Neuronal stem cell (in vitro differentiated cells): ENCODE data around the gene SUN5.
A peak's percentile ranks its signal among the peaks of the same experiment; 100 is the strongest.
"Not testable (repeated sequence)": the region's sequence is repeated elsewhere in the genome, so short reads cannot be mapped to it uniquely, and the experiment has no call there.

Source experiments
- DNase-seq: peaks from one replicate; pipeline ENCODE4 v3.0.0-alpha.2; 2013; ENCODE audit warnings: low spot score
- H2AFZ ChIP-seq: one replicate; pipeline ENCODE4 v1.6.1; 2013; ENCODE audit warnings: mild to moderate bottlenecking, low read length, inconsistent platforms
- H2AK5ac ChIP-seq: 2 replicates; pipeline ENCODE4 v1.6.1; 2013; ENCODE audit warnings: low read depth, mild to moderate bottlenecking, inconsistent platforms, low read length, moderate library complexity, mixed read lengths
- H2BK120ac ChIP-seq: 2 replicates; pipeline ENCODE4 v1.6.1; 2013; ENCODE audit warnings: low read depth, mild to moderate bottlenecking, inconsistent platforms, low read length, moderate library complexity, mixed read lengths
- H2BK12ac ChIP-seq: one replicate; pipeline ENCODE4 v1.6.1; 2013; ENCODE audit warnings: low read length, inconsistent platforms
- H2BK15ac ChIP-seq: 2 replicates; pipeline ENCODE4 v1.6.1; 2013; ENCODE audit warnings: mild to moderate bottlenecking, low read length, inconsistent platforms, mixed read lengths
- H2BK5ac ChIP-seq: one replicate; pipeline ENCODE4 v1.6.1; 2013; ENCODE audit warnings: inconsistent platforms, mild to moderate bottlenecking, low read length, moderate library complexity
- H3K14ac ChIP-seq: one replicate; pipeline ENCODE4 v1.6.1; 2013; ENCODE audit warnings: low read length, inconsistent platforms
- H3K18ac ChIP-seq: 2 replicates; pipeline ENCODE4 v1.6.1; 2013; ENCODE audit warnings: low read length, inconsistent platforms
- H3K23ac ChIP-seq: 2 replicates; pipeline ENCODE4 v1.6.1; 2013; ENCODE audit warnings: low read depth, mild to moderate bottlenecking, mixed read lengths, low read length, inconsistent platforms; ENCODE audit not compliant: poor library complexity
- H3K27ac ChIP-seq: replicated peaks from 3 replicates; pipeline ENCODE4 v1.5.1; 2013; ENCODE audit warnings: low read length, inconsistent platforms
- H3K27me3 ChIP-seq, 3 experiments: 2 replicates each; pipeline ENCODE4 v1.6.1; 2013; ENCODE audit warnings: low read length in 3 of 3, mild to moderate bottlenecking in 2 of 3, inconsistent platforms in 1 of 3, low read depth in 1 of 3, mixed read lengths in 1 of 3, moderate library complexity in 1 of 3; ENCODE audit not compliant: control insufficient read depth in 3 of 3, insufficient read depth in 3 of 3
- H3K36me3 ChIP-seq, 2 donors: replicated peaks in 1 of 2; 2 replicates each; pipeline ENCODE4 v1.6.1; 2013; ENCODE audit warnings: low read length in 2 of 2; ENCODE audit not compliant: control insufficient read depth in 2 of 2, insufficient read depth in 2 of 2
- H3K4ac ChIP-seq: 2 replicates; pipeline ENCODE4 v1.6.1; 2013; ENCODE audit warnings: inconsistent platforms, mild to moderate bottlenecking, low read length, moderate library complexity
- H3K4me1 ChIP-seq, 2 donors: 1 replicate in 1 of 2; 2 replicates in 1 of 2; pipeline ENCODE4 v1.6.1; 2013; ENCODE audit warnings: low read length in 2 of 2, low read depth in 1 of 2; ENCODE audit not compliant: control insufficient read depth in 2 of 2, insufficient read depth in 1 of 2
- H3K4me2 ChIP-seq: one replicate; pipeline ENCODE4 v1.6.1; 2013; ENCODE audit warnings: mild to moderate bottlenecking, low read length, inconsistent platforms; ENCODE audit not compliant: insufficient read depth, poor library complexity, severe bottlenecking
- H3K4me3 ChIP-seq, 2 donors: 2 replicates each; pipeline ENCODE4 v1.5.1; 2013; ENCODE audit warnings: low read length in 2 of 2, mild to moderate bottlenecking in 2 of 2, inconsistent platforms in 1 of 2, moderate library complexity in 1 of 2
- H3K79me1 ChIP-seq: one replicate; pipeline ENCODE4 v1.6.1; 2013; ENCODE audit warnings: low read depth, mild to moderate bottlenecking, inconsistent platforms, low read length, moderate library complexity
- H3K9ac ChIP-seq: one replicate; pipeline ENCODE4 v1.6.1; 2013; ENCODE audit warnings: mild to moderate bottlenecking, low read depth, low read length, inconsistent platforms; ENCODE audit not compliant: poor library complexity
- H3K9me3 ChIP-seq, 2 donors: replicated peaks in 1 of 2; 2 replicates each; pipeline versions ENCODE3 to v1.6.1; 2013; ENCODE audit warnings: low read length in 2 of 2, mild to moderate bottlenecking in 2 of 2, inconsistent platforms in 1 of 2, low read depth in 1 of 2, mixed read lengths in 1 of 2, moderate library complexity in 1 of 2; ENCODE audit not compliant: control insufficient read depth in 2 of 2, insufficient read depth in 1 of 2
- H4K8ac ChIP-seq: one replicate; pipeline ENCODE4 v1.6.1; 2013; ENCODE audit warnings: low read depth, mild to moderate bottlenecking, inconsistent platforms, low read length, moderate library complexity
- H4K91ac ChIP-seq: one replicate; pipeline ENCODE4 v1.6.1; 2013; ENCODE audit warnings: low read length, low read depth, mild to moderate bottlenecking, inconsistent platforms; ENCODE audit not compliant: poor library complexity
- WGBS, 2 donors: extraction: QIAGEN DNeasy Blood & Tissue Kit; methylation state at CpG; one replicate each; pipeline ENCODE4 v1.1.7; 2013; ENCODE audit warnings: missing lambda C conversion rate in 2 of 2, mixed read lengths in 1 of 2; ENCODE audit not compliant: insufficient read length in 2 of 2, insufficient replicate concordance in 1 of 2; ENCODE audit errors: extremely low coverage in 2 of 2; 5-methylcytosine and 5-hydroxymethylcytosine counted together

The SUN5 gene

DNA sequence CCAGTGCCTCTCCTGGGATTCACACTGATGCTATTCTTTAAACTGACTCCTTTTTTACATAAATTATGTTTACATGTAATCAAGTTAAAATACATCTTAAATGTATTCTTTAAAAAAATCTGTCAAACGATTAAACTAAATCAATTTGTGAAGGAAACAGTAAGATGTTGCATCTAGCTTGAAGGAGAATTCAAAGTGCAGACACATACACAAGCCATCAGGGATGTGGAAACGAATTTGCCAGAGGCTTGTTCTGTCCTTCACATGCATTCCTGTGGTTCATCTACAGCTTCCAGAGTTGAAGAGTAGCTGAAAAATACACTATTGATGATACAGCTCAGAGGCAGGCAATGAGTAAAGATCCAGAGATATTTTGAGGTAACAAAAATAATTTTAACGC is 42.2 kb upstream of the SUN5 start:
- Histone ChIP-seq H3K27me3 (no peaks in the 10 kb centered on the region), H3K79me1 (no peaks in the 10 kb centered on the region), H3K14ac (no peak overlapping the region), H3K4me2 (no peak overlapping the region), H2BK120ac (no peak overlapping the region), H3K27ac (no peak overlapping the region), H3K4me3 (no peak overlapping the region), H3K4ac (no peak overlapping the region), H3K36me3 (no peaks in the 10 kb centered on the region), H4K8ac (no peak overlapping the region), H4K91ac (no peak overlapping the region), H3K23ac (no peak overlapping the region), H2BK15ac (no peak overlapping the region), H2AK5ac (no peak overlapping the region), H3K4me1 (no peaks in the 10 kb centered on the region), H2BK5ac (no peak overlapping the region), H3K9me3 (peaks cover 0 to 5% of the 10 kb centered on the region in 2 donors), H3K18ac (no peak overlapping the region), H2BK12ac (no peak overlapping the region), H2AFZ (no peak overlapping the region), H3K9ac (no peak overlapping the region)
- DNase-seq = no peak
- no CpG with 5 or more reads among the region's 3 CpGs for WGBS, 2 donors

DNA sequence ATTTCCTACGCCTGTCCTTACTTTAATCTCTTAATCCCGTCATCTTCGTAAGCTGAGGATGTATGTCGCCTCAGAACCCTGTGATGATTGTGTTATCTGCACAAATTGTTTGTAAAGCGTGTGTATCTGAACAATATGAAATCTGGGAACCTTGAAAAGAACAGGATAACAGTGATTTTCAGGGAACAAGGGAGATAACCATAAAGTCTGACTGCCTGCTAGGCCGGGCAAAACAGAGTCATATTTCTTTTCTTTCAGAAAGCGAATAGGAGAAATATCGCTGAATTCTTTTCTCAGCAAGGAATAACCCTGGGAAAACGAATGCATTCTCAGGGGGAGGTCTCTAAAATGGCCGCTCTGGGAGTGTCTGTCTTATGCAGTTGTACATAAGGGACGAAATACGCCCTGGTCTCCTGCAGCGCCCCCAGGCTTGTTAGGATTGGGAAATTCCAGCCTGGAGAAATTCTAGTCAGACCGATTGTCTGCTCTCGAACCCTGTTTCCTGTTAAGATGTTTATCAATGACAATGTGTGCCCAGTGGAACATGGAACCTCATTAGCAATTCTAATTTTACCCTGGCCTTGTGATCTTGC is 41.0 kb upstream of the SUN5 start:
- not testable (repeated sequence) for H3K4me2 ChIP-seq, DNase-seq, H2AFZ ChIP-seq, H3K4ac ChIP-seq, H2BK5ac ChIP-seq, H3K18ac ChIP-seq, H3K36me3 ChIP-seq, H2BK12ac ChIP-seq, H3K9ac ChIP-seq, H3K23ac ChIP-seq, H3K27ac ChIP-seq, H4K8ac ChIP-seq, H3K27me3 ChIP-seq, H3K4me1 ChIP-seq, H2BK15ac ChIP-seq, H3K4me3 ChIP-seq, H3K9me3 ChIP-seq, H3K79me1 ChIP-seq, H2BK120ac ChIP-seq, H3K14ac ChIP-seq, H2AK5ac ChIP-seq, H4K91ac ChIP-seq
- no CpG with 5 or more reads among the region's 15 CpGs for WGBS, 2 donors

DNA sequence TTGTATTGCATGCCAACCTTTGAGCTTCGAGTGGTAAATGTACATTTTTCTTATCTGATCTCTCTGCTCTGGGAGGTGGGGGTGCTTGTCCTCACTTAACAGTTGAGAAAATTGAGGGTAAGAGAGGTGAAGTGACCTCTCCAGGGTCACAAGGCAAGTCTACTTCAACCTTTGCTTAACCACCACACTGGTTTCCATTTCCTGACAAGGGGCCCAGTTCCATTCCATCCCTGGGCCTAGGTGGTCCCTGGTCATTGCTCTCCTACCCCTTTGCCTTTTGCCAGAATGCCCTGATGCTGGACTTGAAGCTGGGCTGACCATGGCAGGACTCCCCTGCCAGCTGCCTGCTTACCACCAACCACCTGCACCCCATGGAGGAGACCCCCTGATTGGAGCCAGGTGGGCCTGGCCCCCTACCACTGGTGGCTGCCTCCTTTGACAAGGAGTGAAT is 39.5 kb upstream of the SUN5 start:
- no peak for DNase-seq
- Histone ChIP-seq H4K91ac (no peak overlapping the region), H3K36me3 (no peaks in the 10 kb centered on the region), H2BK15ac (no peak overlapping the region), H3K9me3 (peaks cover 0 to 5% of the 10 kb centered on the region in 2 donors), H3K4me3 (peak overlapping the region in 1 of 2 donors; percentile 22), H3K4ac (no peak overlapping the region), H3K79me1 (no peaks in the 10 kb centered on the region), H3K4me1 (no peaks in the 10 kb centered on the region), H2BK5ac (no peak overlapping the region), H2AFZ (no peak overlapping the region), H2AK5ac (peak overlapping the region; percentile 27), H4K8ac (no peak overlapping the region), H3K18ac (no peak overlapping the region), H3K23ac (no peak overlapping the region), H2BK120ac (no peak overlapping the region), H2BK12ac (no peak overlapping the region), H3K14ac (no peak overlapping the region), H3K27ac (no peak overlapping the region), H3K27me3 (no peaks in the 10 kb centered on the region), H3K9ac (peak overlapping the region; percentile 5), H3K4me2 (no peak overlapping the region)
- no CpG with 5 or more reads among the region's 1 CpG for WGBS, 2 donors

DNA sequence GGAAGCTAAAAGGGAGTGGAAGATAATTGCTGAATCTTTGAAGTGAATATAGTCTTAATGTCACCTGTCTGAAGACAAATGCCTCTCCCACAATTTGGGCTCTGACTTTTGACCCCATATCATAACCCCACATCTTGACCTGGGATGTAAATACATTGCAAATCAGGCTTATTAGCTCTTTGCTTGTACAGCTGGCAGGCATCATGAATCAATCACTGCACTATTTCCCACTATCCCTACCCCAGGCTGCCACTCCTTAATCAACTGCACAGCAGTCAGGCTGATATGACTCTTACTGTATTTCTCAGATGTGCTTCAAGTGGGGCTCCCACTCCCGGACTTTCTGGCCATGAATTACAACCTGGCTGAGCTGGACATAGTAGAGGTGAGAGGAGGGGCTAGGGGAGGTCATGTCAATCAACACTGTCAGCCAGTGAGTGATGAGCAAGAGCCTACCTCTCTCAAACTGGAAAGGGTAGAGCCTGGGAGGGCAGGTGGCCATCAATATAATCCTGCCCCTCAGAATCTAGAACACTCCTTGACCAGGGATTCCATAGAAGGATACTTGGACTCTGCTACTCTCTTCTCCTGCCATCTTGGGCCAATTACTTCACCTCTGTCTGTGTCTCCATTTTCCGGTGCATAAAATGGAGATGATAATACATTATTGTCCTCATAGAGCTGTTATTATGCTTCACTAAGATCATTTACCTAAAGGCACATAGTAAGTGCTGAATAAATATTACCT is 38.9 kb upstream of the SUN5 start:
- no CpG with 5 or more reads among the region's 2 CpGs for WGBS, 2 donors
- peaks cover 0 to 5% of the 10 kb centered on the region in 2 donors for H3K9me3 ChIP-seq

More for the DNA sequence above, 38.9 kb upstream of the SUN5 start:
- no peak overlapping the region for H3K4me3 ChIP-seq
- H4K8ac ChIP-seq = no peak overlapping the region
- no peak overlapping the region for H3K23ac ChIP-seq
- no peak overlapping the region for H2AFZ ChIP-seq
- H2BK5ac ChIP-seq = no peak overlapping the region
- H4K91ac ChIP-seq = no peak overlapping the region
- H2AK5ac ChIP-seq = no peak overlapping the region
- DNase-seq = no peak
- H3K18ac ChIP-seq = no peak overlapping the region
- H3K36me3 ChIP-seq = no peaks in the 10 kb centered on the region
- H3K14ac ChIP-seq = no peak overlapping the region
- no peaks in the 10 kb centered on the region for H3K27me3 ChIP-seq
- H2BK12ac ChIP-seq = no peak overlapping the region
- H3K9ac ChIP-seq = no peak overlapping the region
- no peak overlapping the region for H3K27ac ChIP-seq
- H2BK15ac ChIP-seq = no peak overlapping the region
- H3K4me1 ChIP-seq = no peaks in the 10 kb centered on the region
- no peaks in the 10 kb centered on the region for H3K79me1 ChIP-seq
- no peak overlapping the region for H3K4me2 ChIP-seq
- H2BK120ac ChIP-seq = no peak overlapping the region
- H3K4ac ChIP-seq = no peak overlapping the region
